Measurements from ENCODE around the gene RUNX2. TPM values are rescaled to one million over a fixed set of nuclear protein-coding genes. Genes with fewer than 3 reads are reported as not detected.

The RUNX2 gene
- total and polyA plus RNA-seq, 2 donors from 2014 or later = 2.3 to 4.7 TPM

- H3K36me3 ChIP-seq (ENCODE audit: control insufficient read depth in 2 of 3, insufficient read depth in 3 of 3, low read length in 3 of 3) = no peaks in the 10 kb centered on the region
- no peak for TF ChIP-seq CTCF (IDR thresholded peaks at IDR 0.05; ENCODE audit: borderline replicate concordance, extremely low read depth, insufficient read depth)
- no peak overlapping the region for H3K9ac ChIP-seq (ENCODE audit: low read length in 3 of 3)
- H3K27ac ChIP-seq (ENCODE audit: low read depth in 2 of 2, low read length in 2 of 2) = no peak overlapping the region
- FAIRE-seq = no peak
- H3K27me3 ChIP-seq (ENCODE audit: control insufficient read depth, insufficient read depth, low read length) = no peaks in the 10 kb centered on the region
- no peak overlapping the region for H3K4me3 ChIP-seq (ENCODE audit: low read length in 3 of 3)
- H3K9me3 ChIP-seq (ENCODE audit: control insufficient read depth in 2 of 3, insufficient read depth in 1 of 3, low read length in 3 of 3) = no peaks in the 10 kb centered on the region
- peaks cover 0 to 3% (median 0%) of the 10 kb centered on the region in 3 donors for H3K4me1 ChIP-seq (ENCODE audit: control insufficient read depth in 2 of 3, insufficient read depth in 2 of 3, low read depth in 1 of 3, low read length in 3 of 3)
- intact Hi-C loops (cut with DNase I) = no loop called here
- DNase-seq = peak in 1 of 5 donors; percentile 81
Measured at GRCh38 chr6:45538641-45539547, 210.8 kb downstream of the RUNX2 start.

GRCh38 chr6:45540375-45540920 is 212.3 kb downstream of the RUNX2 start:
- Histone ChIP-seq H3K27me3 (ENCODE audit: control insufficient read depth, insufficient read depth, low read length) (no peaks in the 10 kb centered on the region), H3K27ac (ENCODE audit: low read depth in 2 of 2, low read length in 2 of 2) (no peak overlapping the region), H3K4me3 (ENCODE audit: low read length in 3 of 3) (no peak overlapping the region), H3K36me3 (ENCODE audit: control insufficient read depth in 2 of 3, insufficient read depth in 3 of 3, low read length in 3 of 3) (no peaks in the 10 kb centered on the region), H3K9ac (ENCODE audit: low read length in 3 of 3) (no peak overlapping the region), H3K9me3 (ENCODE audit: control insufficient read depth in 2 of 3, insufficient read depth in 1 of 3, low read length in 3 of 3) (no peaks in the 10 kb centered on the region), H3K4me1 (ENCODE audit: control insufficient read depth in 2 of 3, insufficient read depth in 2 of 3, low read depth in 1 of 3, low read length in 3 of 3) (peaks cover 0 to 3% (median 0%) of the 10 kb centered on the region in 3 donors)
- FAIRE-seq (no peak), DNase-seq (no peak)
- intact Hi-C loops (cut with DNase I) = no loop called here
- TF ChIP-seq CTCF (IDR thresholded peaks at IDR 0.05; ENCODE audit: borderline replicate concordance, extremely low read depth, insufficient read depth) = no peak

GRCh38 chr6:45541934-45542333 is 213.8 kb downstream of the RUNX2 start:
- H3K9me3 ChIP-seq (ENCODE audit: control insufficient read depth in 2 of 3, insufficient read depth in 1 of 3, low read length in 3 of 3) = no peaks in the 10 kb centered on the region
- H3K27me3 ChIP-seq (ENCODE audit: control insufficient read depth, insufficient read depth, low read length) = no peaks in the 10 kb centered on the region
- no peak overlapping the region for H3K27ac ChIP-seq (ENCODE audit: low read depth in 2 of 2, low read length in 2 of 2)
- peaks cover 0 to 3% (median 0%) of the 10 kb centered on the region in 3 donors for H3K4me1 ChIP-seq (ENCODE audit: control insufficient read depth in 2 of 3, insufficient read depth in 2 of 3, low read depth in 1 of 3, low read length in 3 of 3)
- intact Hi-C loops (cut with DNase I) = no loop called here
- no peak overlapping the region for H3K9ac ChIP-seq (ENCODE audit: low read length in 3 of 3)
- no peak for FAIRE-seq
- no peak for TF ChIP-seq CTCF (IDR thresholded peaks at IDR 0.05; ENCODE audit: borderline replicate concordance, extremely low read depth, insufficient read depth)
- no peak overlapping the region for H3K4me3 ChIP-seq (ENCODE audit: low read length in 3 of 3)
- DNase-seq = no peak
- H3K36me3 ChIP-seq (ENCODE audit: control insufficient read depth in 2 of 3, insufficient read depth in 3 of 3, low read length in 3 of 3) = no peaks in the 10 kb centered on the region
